NCI-H82 (cell line): ENCODE results near the gene STMN3.

ENCODE experiments used
- DNase-seq: peaks from one replicate; lab custom pipeline; 2025; lab: John Stamatoyannopoulos, UW

Gene STMN3

GRCh38 chr20:63653041-63653973 lies at the start of gene STMN3:
Gene STMN3, minus strand, starts transcription at chr20:63653424. Its CDS starts 79 bp downstream, at chr20:63653345.
- peak; percentile 97 for DNase-seq

GRCh38 chr20:63702036-63702665 lies 48.9 kb upstream of the STMN3 start:
- DNase-seq = no peak

- DNase-seq = no peak
Measured at GRCh38 chr20:63701329-63702035, 48.3 kb upstream of the STMN3 start.

GRCh38 chr20:63701051-63701328 lies 47.8 kb upstream of the STMN3 start:
- DNase-seq = no peak

- no peak for DNase-seq
Measured at GRCh38 chr20:63700199-63701050, 47.2 kb upstream of the STMN3 start.

- DNase-seq = no peak
Measured at GRCh38 chr20:63699466-63700198, 46.4 kb upstream of the STMN3 start.

GRCh38 chr20:63698739-63699465 lies 45.7 kb upstream of the STMN3 start:
- DNase-seq = no peak

- DNase-seq = no peak
Measured at GRCh38 chr20:63697868-63698545, 44.8 kb upstream of the STMN3 start.

- DNase-seq = no peak
Measured at GRCh38 chr20:63697357-63697867, 44.2 kb upstream of the STMN3 start.

- no peak for DNase-seq
Measured at GRCh38 chr20:63696628-63697356, 43.6 kb upstream of the STMN3 start, which contains the start of gene TNFRSF6B. Gene TNFRSF6B, plus strand, starts transcription at chr20:63696652. Its CDS starts 116 bp downstream, at chr20:63696768.

- DNase-seq = peak; percentile 42
Measured at GRCh38 chr20:63696306-63696627, 43.0 kb upstream of the STMN3 start.

- no peak for DNase-seq
Measured at GRCh38 chr20:63695424-63696305, 42.4 kb upstream of the STMN3 start.

- DNase-seq = no peak
Measured at GRCh38 chr20:63694584-63695423, 41.6 kb upstream of the STMN3 start.

- DNase-seq = no peak
Measured at GRCh38 chr20:63693733-63694583, 40.7 kb upstream of the STMN3 start.

GRCh38 chr20:63693083-63693732 lies 40.0 kb upstream of the STMN3 start:
- DNase-seq = no peak
